Stimulated activated naive CD4-positive, alpha-beta T cell (primary cell): ENCODE measurements around the gene MANSC1.
"Not testable (repeated sequence)": the region's sequence is repeated elsewhere in the genome, so short reads cannot be mapped to it uniquely, and the experiment has no call there.

Experiments used
- DNase-seq, 6 experiments: peaks; one replicate each; lab custom pipeline; 2025; lab: John Stamatoyannopoulos, UW

MANSC1 gene

DNA sequence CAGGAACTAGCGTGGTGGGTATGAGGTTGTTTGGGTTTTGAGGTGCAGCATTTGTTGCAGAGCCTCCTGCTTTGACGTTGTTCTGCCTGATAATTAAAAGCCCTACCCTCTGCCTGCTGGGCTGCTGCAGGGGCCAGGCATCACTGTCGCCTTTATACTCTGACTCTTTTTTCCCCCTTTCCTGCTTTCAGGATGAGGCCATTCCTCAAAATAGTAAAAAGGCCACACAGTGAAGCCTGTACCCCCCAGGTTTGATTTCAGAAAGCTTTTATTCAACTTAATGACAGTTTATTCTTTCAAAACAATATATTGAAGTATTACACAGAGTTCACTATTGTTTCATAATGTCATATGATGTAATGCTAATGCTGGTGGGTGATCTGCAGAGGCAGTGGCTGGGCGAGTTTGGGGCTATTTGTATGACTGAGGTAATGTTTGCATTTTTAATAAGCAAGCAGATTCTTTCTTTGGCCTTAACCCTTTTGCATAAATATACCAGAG, 15.9 kb upstream of the MANSC1 start:
- no peak for DNase-seq

DNA sequence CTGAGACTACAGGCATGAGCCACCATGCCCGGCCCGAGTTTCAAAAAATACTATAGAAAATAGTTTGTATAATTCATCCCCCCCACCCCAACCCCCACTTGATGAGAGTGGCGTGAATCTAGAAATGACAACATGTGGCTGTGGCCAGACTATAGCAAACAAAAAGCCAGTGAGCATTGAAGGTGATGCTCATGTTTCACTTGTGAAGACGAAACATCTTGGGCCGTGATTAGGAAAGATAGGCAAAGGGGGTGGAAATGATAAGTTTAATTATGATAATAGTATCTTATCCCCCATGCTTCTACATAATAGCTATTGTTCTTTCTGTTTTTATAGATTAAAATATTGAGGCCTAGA, 15.4 kb upstream of the MANSC1 start:
- no peak for DNase-seq

DNA sequence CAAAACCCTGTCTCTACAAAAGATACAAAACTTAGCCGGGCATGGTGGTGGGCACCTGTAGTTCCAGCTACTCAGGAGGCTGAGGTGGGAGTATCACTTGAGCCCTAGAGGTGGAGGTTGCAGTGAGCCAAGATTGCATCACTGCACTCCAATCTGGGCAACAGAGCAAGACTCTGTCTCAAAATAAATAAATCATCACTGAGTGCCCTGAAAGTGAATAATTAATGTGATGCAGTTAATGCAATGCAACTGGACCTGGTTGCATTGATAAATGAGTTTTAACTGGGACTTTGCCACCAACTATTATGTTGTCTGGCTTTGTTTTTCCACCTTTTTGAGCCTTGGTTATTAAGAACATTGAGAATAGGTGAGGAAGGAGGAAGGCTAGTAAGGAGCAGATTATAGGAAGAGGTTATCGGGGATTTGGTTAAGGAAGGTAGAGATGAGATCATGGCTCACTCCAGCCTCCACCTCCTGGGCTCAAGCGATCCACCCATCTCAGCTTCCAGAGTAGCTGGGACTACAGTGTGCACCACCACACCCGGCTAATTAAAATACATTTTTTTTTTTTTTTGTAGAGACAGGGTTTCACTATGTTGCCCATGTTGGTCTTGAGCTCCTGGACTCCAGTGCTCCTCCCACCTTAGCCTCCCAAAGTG, 14.9 kb upstream of the MANSC1 start:
- DNase-seq, result no peak

DNA sequence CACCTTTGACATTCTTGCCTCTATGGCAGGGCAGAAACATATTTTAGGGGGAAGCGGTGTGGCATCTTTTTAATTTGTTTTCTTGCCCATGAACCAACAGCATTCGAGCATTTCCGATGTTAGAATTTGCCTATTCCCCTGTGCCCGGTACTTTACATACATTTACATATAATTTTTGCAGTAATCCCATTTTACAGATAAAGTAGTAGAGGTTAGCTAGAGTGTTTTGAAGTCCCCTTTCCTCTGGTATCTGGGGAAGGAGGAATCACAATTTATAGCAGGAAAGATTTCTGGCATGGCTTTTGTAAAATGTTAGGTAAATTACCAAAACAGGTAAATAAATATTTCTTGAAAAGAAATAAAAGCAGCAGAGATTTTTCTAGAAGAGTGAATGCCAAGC, 8.5 kb upstream of the MANSC1 start:
- no peak for DNase-seq

DNA sequence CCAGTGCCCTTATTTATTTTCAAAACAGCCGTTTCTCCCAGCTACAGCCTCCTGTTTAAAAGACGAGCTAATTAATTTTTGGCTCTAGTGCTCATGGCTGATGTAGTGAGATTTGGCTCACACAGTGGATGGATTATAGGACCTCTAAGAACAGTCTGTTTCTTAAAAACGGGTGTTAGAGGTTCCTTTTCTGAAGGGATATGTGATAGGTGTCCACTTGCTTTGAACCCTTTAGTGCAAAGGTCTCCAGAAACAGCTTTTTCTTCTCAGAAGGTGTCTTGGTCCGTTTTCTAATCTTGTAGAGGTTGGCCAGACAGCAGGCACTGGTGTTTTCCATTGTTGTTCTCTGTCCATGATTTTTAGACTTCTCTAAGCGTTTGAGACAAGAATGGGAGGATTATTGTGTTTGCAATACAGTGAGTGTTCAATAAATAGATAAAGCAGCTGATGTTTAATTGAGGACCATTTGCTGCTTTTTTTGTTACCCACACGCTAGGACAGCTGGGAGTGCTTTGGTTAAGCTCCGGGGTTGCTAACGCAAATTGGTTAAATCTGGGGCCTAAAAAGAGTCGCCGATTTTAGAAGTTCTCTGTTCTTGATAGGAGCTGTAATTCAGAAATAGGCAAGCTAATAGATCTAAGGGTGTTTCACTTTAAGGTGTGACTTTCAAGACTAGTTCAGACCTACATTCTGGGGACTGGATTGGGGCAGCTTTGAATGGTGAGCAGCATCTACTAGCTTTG, 7.8 kb upstream of the MANSC1 start:
- peak in 1 of 6 experiments; percentile 21 for DNase-seq

DNA sequence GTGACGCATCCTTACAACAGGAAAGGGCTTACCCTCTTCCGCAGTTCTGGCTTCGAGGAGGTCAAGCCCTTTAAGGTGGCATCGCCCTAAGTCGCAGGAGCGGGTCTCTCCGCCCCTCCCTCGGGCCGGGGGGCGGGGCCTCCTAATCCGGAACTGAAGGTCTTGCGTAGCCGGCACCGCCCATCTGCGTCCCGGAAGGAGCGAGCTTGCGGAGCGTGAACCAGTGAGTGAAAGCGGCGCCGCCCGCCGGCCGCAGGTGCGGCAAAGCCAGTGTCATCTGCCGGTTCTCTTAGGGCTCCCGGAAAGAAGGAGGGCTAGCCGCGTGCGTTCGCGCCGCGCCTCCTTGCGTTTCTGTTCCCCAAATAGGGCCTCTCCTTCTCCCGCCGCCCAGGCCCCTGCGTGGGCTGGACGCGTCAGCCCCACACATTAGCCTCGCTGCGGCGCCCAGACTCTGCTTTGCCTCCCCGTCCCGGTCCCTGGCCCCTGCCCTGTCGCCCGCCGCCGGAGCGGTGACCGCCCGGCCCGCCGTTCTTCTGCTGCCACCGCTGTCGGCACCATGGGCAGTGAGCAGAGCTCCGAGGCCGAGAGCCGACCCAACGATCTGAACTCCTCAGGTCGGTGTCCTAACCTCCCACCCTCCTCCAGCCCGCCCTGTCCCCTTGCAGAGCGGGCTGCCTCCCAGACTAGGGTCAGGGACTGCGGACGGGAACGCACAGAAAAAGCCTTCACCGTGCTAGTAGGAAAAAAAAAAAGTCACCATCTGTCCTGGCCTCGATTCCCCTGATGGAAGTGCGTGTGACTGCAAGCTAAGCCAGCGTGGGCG, 7.1 kb upstream of the MANSC1 start, which contains the start of gene BORCS5:
BORCS5 (plus strand) TSS at position 183 of the 823 bp plus-strand sequence; CDS start at position 557, 374 bp downstream.
- peak; percentile 92 to 97 (median 94) for DNase-seq

DNA sequence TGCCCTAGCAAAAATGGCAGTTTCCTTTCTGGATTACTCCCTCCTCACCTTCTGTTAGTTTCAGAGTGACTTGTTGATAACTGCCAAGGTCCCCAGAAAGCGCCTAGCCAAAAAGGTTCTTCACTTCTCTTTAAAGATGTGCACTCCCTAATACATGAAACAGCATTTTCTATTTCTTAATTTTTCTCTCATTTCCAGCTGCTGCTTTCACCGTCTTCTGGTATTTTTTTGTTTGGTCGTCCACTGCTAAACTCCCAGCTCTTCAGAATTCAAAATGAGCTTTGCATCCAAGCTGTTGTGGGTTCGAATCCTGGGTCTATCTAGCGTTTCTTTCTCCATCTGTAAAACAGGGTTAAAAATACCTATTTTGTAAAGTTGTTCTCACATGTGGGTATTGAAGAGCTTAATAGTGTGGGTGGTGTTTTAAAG, 6.4 kb upstream of the MANSC1 start:
- DNase-seq, result no peak

DNA sequence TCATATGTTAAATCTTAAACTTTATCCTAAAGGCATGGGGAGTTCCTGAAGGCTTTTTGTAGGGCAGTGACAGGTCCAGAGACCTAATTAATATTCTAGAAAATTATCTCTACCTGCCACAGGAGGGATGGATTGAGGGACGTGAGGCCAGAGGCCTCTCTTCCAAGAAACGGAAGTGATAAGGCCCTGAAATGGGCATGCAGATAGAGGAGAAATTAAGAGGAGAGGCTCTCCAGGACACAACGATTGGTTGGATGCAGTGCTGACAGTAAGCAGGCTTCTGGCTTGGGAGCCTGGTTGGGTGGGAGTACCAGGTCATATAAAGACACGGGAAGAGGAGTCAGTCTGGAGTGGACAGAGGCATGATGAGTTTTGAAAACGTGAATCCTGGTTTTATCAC, 3.8 kb upstream of the MANSC1 start:
- DNase-seq, result no peak

DNA sequence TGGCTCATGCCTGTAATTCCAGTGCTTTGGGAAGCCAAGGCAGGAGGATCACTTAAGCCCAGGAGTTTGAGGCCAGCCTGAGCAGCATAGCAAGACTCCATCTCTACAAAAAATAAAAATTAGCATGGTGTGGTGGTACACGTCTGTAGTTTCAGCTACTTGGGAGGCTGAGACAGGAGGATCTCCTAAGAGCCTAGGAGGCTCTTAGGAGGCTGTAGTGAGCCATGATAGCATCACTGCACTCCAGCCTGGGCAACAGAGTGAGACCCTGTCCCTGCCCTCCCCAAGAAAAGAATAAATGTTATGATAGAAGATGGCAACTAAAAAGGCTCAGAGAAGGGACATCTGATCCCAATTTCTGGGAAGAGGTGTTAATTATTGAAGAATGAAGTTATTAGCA, 3.2 kb upstream of the MANSC1 start:
- no peak for DNase-seq

DNA sequence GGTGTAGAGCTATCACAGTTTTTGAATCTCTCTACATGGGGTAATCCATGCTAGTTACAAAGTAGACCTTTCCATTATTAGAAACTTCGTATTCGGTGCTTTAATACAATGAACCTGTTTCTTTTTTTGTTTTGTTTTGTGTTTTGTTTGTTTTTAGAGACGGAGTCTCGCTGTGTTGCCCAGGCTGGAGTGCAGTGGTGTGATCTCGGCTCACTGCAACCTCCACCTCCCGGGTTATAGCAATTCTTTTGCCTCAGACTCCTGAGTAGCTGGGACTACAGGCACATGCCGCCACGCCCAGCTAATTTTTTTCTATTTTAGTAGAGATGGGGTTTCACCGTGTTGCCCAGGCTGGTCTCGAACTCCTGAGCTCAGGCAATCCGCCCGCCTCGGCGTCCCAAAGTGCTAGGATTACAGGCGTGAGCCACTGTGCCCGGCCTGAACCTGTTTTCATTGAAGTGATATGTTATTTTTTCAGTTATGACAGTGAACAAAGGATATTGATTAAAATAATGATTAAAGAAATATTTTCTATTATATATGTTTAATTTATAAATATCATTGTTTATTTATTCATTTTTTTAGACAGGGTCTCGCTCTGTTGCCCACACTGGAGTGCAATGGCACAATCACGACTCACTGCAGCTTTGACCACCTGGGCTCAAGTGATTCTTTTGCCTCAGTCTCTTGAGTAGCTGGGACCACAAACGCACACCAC, 1.6 kb upstream of the MANSC1 start:
- not testable (repeated sequence) for DNase-seq

DNA sequence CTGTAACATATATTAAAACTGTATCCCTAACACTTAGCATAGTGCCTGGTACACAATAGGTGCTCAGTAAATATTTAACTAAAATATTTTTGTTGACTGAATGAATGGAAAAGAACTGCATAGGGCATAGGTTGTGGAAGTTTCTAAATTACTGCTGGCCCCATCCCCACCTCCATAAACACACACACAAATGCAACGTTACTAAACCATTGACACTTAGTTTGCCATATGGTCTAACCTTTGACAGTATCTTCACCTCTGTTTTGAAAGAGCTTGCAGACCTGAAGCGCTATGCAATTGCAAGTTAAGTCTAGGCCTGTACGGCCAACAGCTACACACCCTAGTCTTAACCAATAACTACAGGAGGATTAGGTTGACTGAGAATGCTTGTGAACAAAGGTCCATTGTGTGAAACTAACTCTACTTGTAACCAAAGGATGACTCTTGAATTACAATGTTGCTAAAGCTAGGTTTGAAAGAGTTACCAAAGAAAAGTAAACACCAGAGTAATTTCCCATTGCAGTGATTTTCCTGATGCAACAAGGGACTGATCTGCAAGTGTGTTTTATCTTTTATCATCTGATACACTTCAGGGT, 924 bp upstream of the MANSC1 start:
- no peak for DNase-seq

DNA sequence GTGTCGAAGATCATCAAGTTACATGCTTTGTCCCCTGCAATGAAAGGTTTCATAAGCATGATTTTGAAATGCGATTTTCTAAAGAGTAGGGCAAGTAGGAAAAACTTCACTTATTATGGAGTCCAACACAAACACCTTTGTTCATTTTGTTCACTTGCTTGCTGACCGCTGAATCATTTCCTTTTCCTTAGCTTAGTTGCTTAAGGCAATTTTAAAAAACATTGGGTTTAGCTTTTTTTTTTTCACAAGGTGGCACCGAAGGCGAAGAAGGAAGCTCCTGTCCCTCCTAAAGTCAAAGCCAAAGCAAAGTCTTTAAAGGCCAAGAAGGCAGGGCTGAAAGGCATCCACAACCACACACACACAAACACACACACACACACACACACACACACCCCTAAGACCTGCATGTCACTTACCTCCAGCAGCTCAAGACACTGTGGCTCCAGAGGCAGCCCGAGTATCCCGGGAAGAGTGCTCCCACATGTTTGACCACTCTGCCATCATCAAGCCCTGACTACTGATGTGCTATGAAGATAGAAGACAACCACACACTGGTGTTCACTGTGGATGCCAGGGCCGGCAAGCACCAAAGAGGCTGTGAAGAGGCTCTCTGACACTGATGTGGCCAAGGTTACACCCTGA, 11.4 kb downstream of the MANSC1 start:
- no peak for DNase-seq

DNA sequence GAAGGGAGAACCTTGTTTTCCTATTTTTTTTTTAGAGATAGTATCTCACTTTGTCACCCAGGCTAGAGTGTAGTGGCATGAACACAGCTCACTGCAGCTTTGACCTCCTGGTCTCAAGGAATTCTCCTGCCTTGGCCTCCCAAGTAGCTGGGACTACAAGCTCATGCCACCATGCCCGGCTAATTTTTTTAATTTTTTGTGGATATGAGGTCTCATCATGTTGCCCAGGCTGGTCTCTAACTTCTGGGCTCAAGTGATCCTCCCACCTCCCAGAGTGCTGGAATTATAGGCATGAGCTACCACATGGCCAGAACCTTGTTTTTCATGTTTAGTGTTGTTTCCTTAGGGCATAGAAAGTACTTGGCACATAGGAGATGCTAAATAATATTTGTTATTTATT, 13.5 kb downstream of the MANSC1 start:
- no peak for DNase-seq

DNA sequence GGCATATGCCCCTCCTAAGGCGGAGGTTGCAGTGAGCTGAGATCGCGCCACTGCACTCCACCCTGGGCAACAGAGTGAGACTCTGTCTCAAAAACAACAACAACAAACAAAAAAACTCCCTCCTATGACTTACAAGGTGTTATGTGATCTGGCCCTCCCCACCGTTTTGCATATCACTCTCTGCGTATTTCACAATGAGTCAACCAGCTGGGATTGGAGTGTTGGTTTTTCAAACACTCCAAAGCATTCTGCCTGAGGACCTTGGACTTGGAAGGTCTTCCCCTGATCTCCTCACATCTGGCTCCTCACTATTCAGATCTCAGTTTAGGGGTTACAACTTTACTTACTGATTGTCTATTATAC, 14.0 kb downstream of the MANSC1 start:
- DNase-seq, result no peak

DNA sequence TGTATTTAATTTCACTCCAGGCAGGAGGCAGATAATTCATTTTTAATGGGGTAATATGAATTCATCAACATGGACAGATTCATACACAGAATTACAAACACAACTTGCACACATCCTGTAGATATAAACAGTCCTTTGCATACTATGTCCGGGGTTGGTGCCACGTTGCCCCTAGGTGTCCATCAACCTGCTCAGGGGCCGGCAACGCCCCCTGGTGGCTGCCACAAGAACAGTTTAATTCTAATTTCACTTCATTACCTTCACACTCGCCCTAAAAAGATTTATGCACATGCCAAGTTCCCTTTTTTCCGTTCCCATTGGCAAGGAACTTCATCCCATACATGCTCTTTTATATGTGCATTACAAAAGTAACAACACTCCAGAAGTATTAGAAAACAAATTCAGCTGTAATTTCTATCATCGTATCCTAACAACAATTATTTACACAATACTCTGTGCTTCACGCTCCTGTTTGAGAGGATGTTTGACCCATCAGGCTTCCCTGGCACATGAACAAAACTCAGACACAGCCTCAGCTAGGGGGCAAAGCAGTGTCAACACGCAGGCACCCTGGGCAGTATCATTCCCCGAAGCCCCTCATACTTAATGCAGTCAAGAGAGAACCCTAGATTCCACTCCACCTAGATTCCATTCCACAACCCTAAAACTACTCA, 15.5 kb downstream of the MANSC1 start:
- DNase-seq, result peak; percentile 4 to 58 (median 43)

DNA sequence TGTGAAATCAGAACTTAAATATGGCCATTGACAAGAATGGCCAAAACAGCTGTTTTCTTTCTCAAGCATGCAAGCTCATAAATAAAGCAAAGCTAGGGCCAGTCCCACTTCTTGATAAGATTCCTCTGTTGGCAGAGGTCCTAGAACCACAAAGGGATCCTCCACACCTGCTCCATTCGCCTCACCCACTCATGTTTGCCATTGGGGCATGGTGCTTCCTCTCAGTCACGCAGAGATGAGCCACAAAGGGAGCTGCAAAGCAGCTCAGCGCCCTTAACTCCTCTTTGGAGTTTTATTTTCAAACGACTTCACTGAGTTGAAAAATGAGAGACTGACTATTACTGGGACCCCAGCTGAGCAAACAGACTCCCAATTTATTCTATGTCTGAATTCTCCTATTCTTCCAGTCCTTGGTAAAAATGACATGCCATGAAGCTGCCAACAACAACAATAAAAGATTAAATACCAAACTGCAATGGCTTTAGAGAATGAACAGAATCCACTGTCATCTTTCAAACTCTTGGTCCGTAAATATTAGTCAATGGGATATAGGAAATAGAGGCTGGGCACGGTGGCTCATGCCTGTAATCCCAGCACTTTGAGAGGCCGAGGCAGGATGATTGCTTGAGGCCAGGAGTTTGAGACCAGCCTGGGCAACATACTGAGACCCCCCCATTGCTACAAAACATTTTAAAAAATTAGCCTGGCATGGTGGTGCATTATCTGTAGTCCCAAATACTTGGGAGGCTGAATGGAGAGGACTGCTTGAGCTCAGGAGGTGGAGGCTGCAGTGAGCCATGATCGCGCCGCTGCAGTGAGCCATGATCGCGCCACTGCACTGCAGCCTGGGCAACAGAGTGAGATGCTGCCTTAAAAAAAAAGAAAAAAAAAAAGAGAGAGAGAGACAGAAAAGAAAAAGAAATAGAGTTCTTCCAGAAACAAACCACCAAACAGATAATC, 16.4 kb downstream of the MANSC1 start:
- DNase-seq, result no peak

DNA sequence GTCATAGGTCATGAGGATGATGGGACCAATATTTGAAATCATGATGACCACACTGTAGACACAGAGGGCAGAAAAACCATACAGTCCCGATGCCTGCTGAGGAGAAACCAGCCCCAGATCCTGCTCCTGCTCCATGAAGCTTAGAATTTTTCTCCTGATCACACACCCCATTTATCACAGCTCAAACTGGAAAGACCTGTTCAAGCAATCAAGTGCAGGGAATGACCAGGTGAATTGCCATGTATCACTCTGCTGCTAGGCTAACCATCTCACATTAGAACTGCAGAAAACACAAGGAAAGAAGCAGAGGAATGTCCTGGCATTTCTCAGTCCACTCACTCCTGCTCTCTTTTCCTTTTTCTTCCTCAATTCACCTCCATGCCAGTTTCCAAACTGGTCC, 18.1 kb downstream of the MANSC1 start:
- DNase-seq, result no peak

DNA sequence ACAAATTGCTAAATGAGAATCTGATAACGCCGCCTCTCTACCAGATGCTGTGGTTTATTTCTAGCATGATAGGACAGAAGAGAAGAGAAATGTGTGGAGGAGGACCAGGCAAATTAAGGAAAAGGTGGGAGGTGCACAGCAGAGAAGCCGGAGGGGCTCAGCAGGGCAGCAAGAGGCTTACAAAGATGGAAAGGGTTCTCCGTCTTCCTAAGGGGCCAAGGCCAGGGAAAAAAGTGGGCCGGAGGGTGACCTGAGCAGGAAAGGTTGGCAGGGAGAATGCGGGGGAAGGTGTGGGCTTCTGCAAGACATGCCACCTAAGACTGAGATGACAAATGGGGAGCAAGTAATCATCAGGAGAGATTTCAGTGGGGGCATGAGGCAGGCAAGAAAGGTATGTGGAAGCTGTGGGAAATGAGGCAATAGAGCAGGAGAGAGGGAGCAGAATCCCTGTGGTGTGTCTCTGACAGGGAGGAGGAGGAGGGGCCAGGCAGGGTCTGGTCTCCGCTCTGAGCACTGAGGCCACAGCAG, 18.7 kb downstream of the MANSC1 start:
- DNase-seq, result no peak

DNA sequence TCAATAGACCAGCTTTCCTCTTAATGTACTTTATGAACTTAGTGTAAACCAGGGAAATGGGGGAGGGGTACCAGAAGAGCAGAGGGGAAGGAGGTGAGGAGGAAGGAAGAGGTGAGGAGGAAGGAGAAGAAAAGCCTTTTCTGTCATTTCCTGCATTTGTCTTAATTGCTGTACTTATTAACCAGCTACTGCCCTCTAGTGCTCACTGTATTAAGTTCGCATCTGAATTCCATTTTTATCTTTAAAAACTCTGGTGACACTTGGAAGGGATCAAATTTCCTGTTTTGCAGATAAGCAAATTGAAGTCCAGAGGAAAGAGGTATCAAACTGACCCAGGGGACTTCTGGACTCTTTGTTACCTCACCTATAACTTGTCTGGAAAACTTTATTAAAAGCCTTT, 22.2 kb downstream of the MANSC1 start:
- peak in 4 of 6 experiments; percentile 8 to 69 (median 54) for DNase-seq
